HL-60 (cell line): ENCODE measurements around the gene CTBP2.

Source experiments
- POLR2AphosphoS5 ChIP-seq: IDR thresholded peaks from 2 replicates; pipeline ENCODE4 v1.6.1; 2012; ENCODE audit warnings: low read depth
- TF ChIP-seq, protein P1 (sequence below): IDR thresholded peaks from one replicate; pipeline ENCODE4 v1.5.1; 2011; ENCODE audit warnings: low read length, control low read depth, inconsistent platforms; ENCODE audit not compliant: insufficient read depth

DNA sequence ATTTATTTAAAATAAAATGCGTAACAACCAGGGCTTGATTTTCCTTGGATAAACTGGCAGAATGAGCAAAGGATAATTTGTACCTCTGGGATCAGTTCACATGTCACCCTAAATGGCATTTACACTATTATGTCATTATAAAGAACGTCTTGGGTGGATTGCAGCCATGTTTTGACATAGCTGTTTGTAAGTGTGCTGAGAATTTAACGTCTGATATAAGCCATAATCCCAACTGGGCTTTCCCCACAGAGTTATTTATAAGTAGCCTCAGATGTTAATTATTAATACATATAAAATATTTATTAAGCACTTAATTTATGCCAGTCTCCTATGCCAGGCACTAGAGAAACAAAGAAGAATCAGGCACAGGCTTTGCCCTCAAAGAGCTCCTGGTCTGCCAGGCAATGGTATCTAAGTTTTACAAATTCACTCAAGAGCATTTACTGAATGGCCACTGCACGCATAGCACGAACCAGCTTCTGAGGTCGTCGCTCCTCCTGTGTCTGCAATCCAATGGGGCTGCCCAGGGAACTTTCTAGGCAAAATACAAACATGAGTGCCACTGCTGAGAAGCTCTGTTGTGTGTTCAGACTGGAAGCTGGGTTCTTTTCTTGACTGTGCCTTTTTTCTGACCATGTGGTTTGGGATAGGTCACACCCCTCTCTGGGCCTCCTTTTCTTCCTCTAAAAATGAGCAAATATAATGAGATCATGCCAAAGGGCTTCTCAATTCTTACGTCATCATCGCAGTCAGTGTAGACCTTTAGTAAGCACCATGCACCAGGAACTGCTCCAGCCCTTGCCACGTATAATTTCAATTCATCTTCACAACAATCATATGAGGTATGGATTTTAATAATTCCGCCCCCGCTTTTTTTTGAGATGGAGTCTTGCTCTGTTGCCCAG lies 11.3 kb upstream of the CTBP2 start:
- TF ChIP-seq, protein P1, sequence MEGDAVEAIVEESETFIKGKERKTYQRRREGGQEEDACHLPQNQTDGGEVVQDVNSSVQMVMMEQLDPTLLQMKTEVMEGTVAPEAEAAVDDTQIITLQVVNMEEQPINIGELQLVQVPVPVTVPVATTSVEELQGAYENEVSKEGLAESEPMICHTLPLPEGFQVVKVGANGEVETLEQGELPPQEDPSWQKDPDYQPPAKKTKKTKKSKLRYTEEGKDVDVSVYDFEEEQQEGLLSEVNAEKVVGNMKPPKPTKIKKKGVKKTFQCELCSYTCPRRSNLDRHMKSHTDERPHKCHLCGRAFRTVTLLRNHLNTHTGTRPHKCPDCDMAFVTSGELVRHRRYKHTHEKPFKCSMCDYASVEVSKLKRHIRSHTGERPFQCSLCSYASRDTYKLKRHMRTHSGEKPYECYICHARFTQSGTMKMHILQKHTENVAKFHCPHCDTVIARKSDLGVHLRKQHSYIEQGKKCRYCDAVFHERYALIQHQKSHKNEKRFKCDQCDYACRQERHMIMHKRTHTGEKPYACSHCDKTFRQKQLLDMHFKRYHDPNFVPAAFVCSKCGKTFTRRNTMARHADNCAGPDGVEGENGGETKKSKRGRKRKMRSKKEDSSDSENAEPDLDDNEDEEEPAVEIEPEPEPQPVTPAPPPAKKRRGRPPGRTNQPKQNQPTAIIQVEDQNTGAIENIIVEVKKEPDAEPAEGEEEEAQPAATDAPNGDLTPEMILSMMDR, result no peak
- no peak for TF ChIP-seq POLR2AphosphoS5
